ENCODE results near the gene LGI1.
"Not testable (repeated sequence)": the region's sequence is repeated elsewhere in the genome, so short reads cannot be mapped to it uniquely, and the experiment has no call there.

The LGI1 gene

GRCh38 chr10:93820434-93820833, 62.7 kb downstream of the LGI1 start:
- H3K27me3 ChIP-seq, result peaks cover 30% of the 10 kb centered on the region
- no peaks in the 10 kb centered on the region for H3K4me1 ChIP-seq (ENCODE audit: control insufficient read depth in 1 of 2, insufficient read depth in 1 of 2, low read depth in 1 of 2, low read length in 1 of 2)
- no peak overlapping the region for H3K4me3 ChIP-seq (ENCODE audit: low read depth in 1 of 2, low read length in 1 of 2)
- H3K9me3 ChIP-seq, result no peaks in the 10 kb centered on the region
- TF ChIP-seq, protein P1, sequence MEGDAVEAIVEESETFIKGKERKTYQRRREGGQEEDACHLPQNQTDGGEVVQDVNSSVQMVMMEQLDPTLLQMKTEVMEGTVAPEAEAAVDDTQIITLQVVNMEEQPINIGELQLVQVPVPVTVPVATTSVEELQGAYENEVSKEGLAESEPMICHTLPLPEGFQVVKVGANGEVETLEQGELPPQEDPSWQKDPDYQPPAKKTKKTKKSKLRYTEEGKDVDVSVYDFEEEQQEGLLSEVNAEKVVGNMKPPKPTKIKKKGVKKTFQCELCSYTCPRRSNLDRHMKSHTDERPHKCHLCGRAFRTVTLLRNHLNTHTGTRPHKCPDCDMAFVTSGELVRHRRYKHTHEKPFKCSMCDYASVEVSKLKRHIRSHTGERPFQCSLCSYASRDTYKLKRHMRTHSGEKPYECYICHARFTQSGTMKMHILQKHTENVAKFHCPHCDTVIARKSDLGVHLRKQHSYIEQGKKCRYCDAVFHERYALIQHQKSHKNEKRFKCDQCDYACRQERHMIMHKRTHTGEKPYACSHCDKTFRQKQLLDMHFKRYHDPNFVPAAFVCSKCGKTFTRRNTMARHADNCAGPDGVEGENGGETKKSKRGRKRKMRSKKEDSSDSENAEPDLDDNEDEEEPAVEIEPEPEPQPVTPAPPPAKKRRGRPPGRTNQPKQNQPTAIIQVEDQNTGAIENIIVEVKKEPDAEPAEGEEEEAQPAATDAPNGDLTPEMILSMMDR (IDR thresholded peaks at IDR 0.05), result no peak
- H3K27ac ChIP-seq, result no peak overlapping the region
- no peaks in the 10 kb centered on the region for H3K36me3 ChIP-seq

- H3K36me3 ChIP-seq, result no peaks in the 10 kb centered on the region
- no peak overlapping the region for H3K4me3 ChIP-seq (ENCODE audit: low read depth in 1 of 2, low read length in 1 of 2)
- H3K9me3 ChIP-seq, result no peaks in the 10 kb centered on the region
- no peak overlapping the region for H3K27ac ChIP-seq
- no peaks in the 10 kb centered on the region for H3K4me1 ChIP-seq (ENCODE audit: control insufficient read depth in 1 of 2, insufficient read depth in 1 of 2, low read depth in 1 of 2, low read length in 1 of 2)
- TF ChIP-seq, protein P1 (IDR thresholded peaks at IDR 0.05), result no peak
- peaks cover 22% of the 10 kb centered on the region for H3K27me3 ChIP-seq
These were observed 63.5 kb downstream of the LGI1 start for GRCh38 chr10:93821051-93821772.

- TF ChIP-seq, protein P1 (IDR thresholded peaks at IDR 0.05), result no peak
- no peak overlapping the region for H3K4me3 ChIP-seq (ENCODE audit: low read depth in 1 of 2, low read length in 1 of 2)
- no peaks in the 10 kb centered on the region for H3K4me1 ChIP-seq (ENCODE audit: control insufficient read depth in 1 of 2, insufficient read depth in 1 of 2, low read depth in 1 of 2, low read length in 1 of 2)
- no peaks in the 10 kb centered on the region for H3K27me3 ChIP-seq
- no peak overlapping the region for H3K27ac ChIP-seq
- no peaks in the 10 kb centered on the region for H3K9me3 ChIP-seq
- H3K36me3 ChIP-seq, result no peaks in the 10 kb centered on the region
These were observed 68.6 kb downstream of the LGI1 start for GRCh38 chr10:93826355-93826754.

GRCh38 chr10:93827056-93827804, 69.5 kb downstream of the LGI1 start:
- Histone ChIP-seq H3K4me1 (ENCODE audit: control insufficient read depth in 1 of 2, insufficient read depth in 1 of 2, low read depth in 1 of 2, low read length in 1 of 2) (no peaks in the 10 kb centered on the region), H3K27me3 (no peaks in the 10 kb centered on the region), H3K36me3 (no peaks in the 10 kb centered on the region), H3K27ac (no peak overlapping the region), H3K4me3 (ENCODE audit: low read depth in 1 of 2, low read length in 1 of 2) (no peak overlapping the region), H3K9me3 (no peaks in the 10 kb centered on the region)
- TF ChIP-seq, protein P1 (IDR thresholded peaks at IDR 0.05), result no peak

- not testable (repeated sequence) for H3K4me1 ChIP-seq (ENCODE audit: control insufficient read depth in 1 of 2, insufficient read depth in 1 of 2, low read depth in 1 of 2, low read length in 1 of 2); H3K27ac ChIP-seq; H3K27me3 ChIP-seq; H3K9me3 ChIP-seq; H3K4me3 ChIP-seq (ENCODE audit: low read depth in 1 of 2, low read length in 1 of 2); H3K36me3 ChIP-seq
These were observed 73.3 kb downstream of the LGI1 start for GRCh38 chr10:93831065-93831464.

- no peaks in the 10 kb centered on the region for H3K4me1 ChIP-seq (ENCODE audit: control insufficient read depth in 1 of 2, insufficient read depth in 1 of 2, low read depth in 1 of 2, low read length in 1 of 2)
- H3K4me3 ChIP-seq (ENCODE audit: low read depth in 1 of 2, low read length in 1 of 2), result no peak overlapping the region
- H3K36me3 ChIP-seq, result no peaks in the 10 kb centered on the region
- no peaks in the 10 kb centered on the region for H3K27me3 ChIP-seq
- H3K9me3 ChIP-seq, result no peaks in the 10 kb centered on the region
- TF ChIP-seq, protein P1 (IDR thresholded peaks at IDR 0.05), result no peak
- H3K27ac ChIP-seq, result no peak overlapping the region
These were observed 78.0 kb downstream of the LGI1 start for GRCh38 chr10:93835770-93836169.

All from neutrophil (primary cell).